ENCODE measurements around the gene KCNIP2.

- no peak for TF ChIP-seq EP300 (IDR thresholded peaks at IDR 0.05; ENCODE audit: low read depth)
- TF ChIP-seq, protein P1, sequence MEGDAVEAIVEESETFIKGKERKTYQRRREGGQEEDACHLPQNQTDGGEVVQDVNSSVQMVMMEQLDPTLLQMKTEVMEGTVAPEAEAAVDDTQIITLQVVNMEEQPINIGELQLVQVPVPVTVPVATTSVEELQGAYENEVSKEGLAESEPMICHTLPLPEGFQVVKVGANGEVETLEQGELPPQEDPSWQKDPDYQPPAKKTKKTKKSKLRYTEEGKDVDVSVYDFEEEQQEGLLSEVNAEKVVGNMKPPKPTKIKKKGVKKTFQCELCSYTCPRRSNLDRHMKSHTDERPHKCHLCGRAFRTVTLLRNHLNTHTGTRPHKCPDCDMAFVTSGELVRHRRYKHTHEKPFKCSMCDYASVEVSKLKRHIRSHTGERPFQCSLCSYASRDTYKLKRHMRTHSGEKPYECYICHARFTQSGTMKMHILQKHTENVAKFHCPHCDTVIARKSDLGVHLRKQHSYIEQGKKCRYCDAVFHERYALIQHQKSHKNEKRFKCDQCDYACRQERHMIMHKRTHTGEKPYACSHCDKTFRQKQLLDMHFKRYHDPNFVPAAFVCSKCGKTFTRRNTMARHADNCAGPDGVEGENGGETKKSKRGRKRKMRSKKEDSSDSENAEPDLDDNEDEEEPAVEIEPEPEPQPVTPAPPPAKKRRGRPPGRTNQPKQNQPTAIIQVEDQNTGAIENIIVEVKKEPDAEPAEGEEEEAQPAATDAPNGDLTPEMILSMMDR (IDR thresholded peaks at IDR 0.05) = no peak
These were observed 16.7 kb downstream of the KCNIP2 start for GRCh38 chr10:101826852-101827434.
